Neural cell (in vitro differentiated cells): ENCODE results near the gene PDK1. TPM values are rescaled to one million over a fixed set of nuclear protein-coding genes. Genes with fewer than 3 reads are reported as not detected.

Experiments used
- H2AFZ ChIP-seq: fragments of 200-600, 300-800 bp; sonication (generic), shearing (Covaris generic); 2 replicates; pipeline ENCODE4 v1.6.0; 2014; ENCODE audit warnings: low read depth, mild to moderate bottlenecking, antibody characterized with exemption, low read length, moderate library complexity
- H3F3A ChIP-seq: fragments of 200-600 bp; shearing (Covaris generic); 2 replicates; pipeline ENCODE4 v1.6.1; 2016; ENCODE audit warnings: mild to moderate bottlenecking, moderate library complexity, mixed read lengths, antibody characterized with exemption, low read length; ENCODE audit not compliant: insufficient read depth, poor library complexity, severe bottlenecking
- H3K27ac ChIP-seq: fragments of 200-600, 300-800 bp; sonication (generic), shearing (Covaris generic); 2 replicates; pipeline ENCODE4 v1.5.1; 2014; ENCODE audit warnings: mild to moderate bottlenecking, low read length, moderate library complexity
- H3K27me3 ChIP-seq: fragments of 300-800, 200-600 bp; sonication (generic), shearing (Covaris generic); 2 replicates; pipeline ENCODE4 v1.6.0; 2014; ENCODE audit warnings: mild to moderate bottlenecking, low read depth, low read length, moderate library complexity; ENCODE audit not compliant: insufficient read depth
- H3K36me3 ChIP-seq: fragments of 300-800, 200-600 bp; sonication (generic), shearing (Covaris generic); 2 replicates; pipeline ENCODE4 v1.5.1; 2014; ENCODE audit warnings: mild to moderate bottlenecking, antibody characterized with exemption, low read length, moderate library complexity; ENCODE audit not compliant: insufficient read depth
- H3K4me2 ChIP-seq: fragments of 300-800, 200-600 bp; sonication (generic), shearing (Covaris generic); 2 replicates; pipeline ENCODE4 v1.6.0; 2014; ENCODE audit warnings: mild to moderate bottlenecking, low read length
- H3K4me3 ChIP-seq: fragments of 300-800, 200-600 bp; sonication (generic), shearing (Covaris generic); 2 replicates; pipeline ENCODE4 v1.5.1; 2014; ENCODE audit warnings: mild to moderate bottlenecking, low read length, moderate library complexity
- H3K79me2 ChIP-seq: fragments of 200-600 bp; shearing (Covaris generic); replicated peaks from 2 replicates; pipeline ENCODE4 v1.6.0; 2014; ENCODE audit warnings: mild to moderate bottlenecking, low read length, moderate library complexity; ENCODE audit not compliant: insufficient read depth
- H3K9ac ChIP-seq: fragments of 300-800, 200-600 bp; sonication (generic), shearing (Covaris generic); 2 replicates; pipeline ENCODE4 v1.6.1; 2016; ENCODE audit warnings: mild to moderate bottlenecking, low read length, mixed read lengths
- H3K9me2 ChIP-seq: fragments of 200-600 bp; shearing (Covaris generic); 2 replicates; pipeline ENCODE4 v1.6.1; 2016; ENCODE audit warnings: mild to moderate bottlenecking, low read length, mixed read lengths; ENCODE audit not compliant: insufficient read depth
- H3K9me3 ChIP-seq: fragments of 200-600, 300-800 bp; sonication (generic), shearing (Covaris generic); 2 replicates; pipeline ENCODE4 v1.6.1; 2016; ENCODE audit warnings: mild to moderate bottlenecking, mixed run types, low read length, moderate library complexity, mixed read lengths
- H4K20me1 ChIP-seq: fragments of 200-600 bp; shearing (Covaris generic); 2 replicates; pipeline ENCODE4 v1.6.1; 2016; ENCODE audit warnings: mild to moderate bottlenecking, mixed run types; ENCODE audit not compliant: insufficient read depth
- CTCF ChIP-seq: fragments of 450-650 bp; IDR thresholded peaks from 2 replicates; pipeline ENCODE4 v1.5.1; 2014; ENCODE audit warnings: antibody characterized with exemption, mild to moderate bottlenecking, moderate library complexity; ENCODE audit not compliant: poor library complexity, severe bottlenecking
- EP300 ChIP-seq: fragments of 450-650 bp; conservative IDR thresholded peaks from 2 replicates; pipeline ENCODE4 v1.6.1; 2014; ENCODE audit warnings: antibody characterized with exemption, mild to moderate bottlenecking, moderate library complexity; ENCODE audit not compliant: poor library complexity, severe bottlenecking
- EZH2 ChIP-seq: fragments of 200-600, 300-800 bp; shearing (Covaris generic), sonication (generic); IDR thresholded peaks from 2 replicates; pipeline ENCODE4 v1.6.1; 2014; ENCODE audit warnings: antibody characterized with exemption, low read length, borderline replicate concordance, mild to moderate bottlenecking; ENCODE audit not compliant: insufficient read depth, poor library complexity, severe bottlenecking
- MXI1 ChIP-seq: fragments of 450-650 bp; conservative IDR thresholded peaks from 2 replicates; pipeline ENCODE4 v1.6.1; 2014; ENCODE audit warnings: antibody characterized with exemption, mild to moderate bottlenecking; ENCODE audit not compliant: poor library complexity, severe bottlenecking
- POLR2AphosphoS5 ChIP-seq: IDR thresholded peaks from 2 replicates; pipeline ENCODE4 v1.6.1; 2012
- RAD21 ChIP-seq: fragments of 450-650 bp; conservative IDR thresholded peaks from 2 replicates; pipeline ENCODE4 v1.6.1; 2014; ENCODE audit warnings: antibody characterized with exemption, mild to moderate bottlenecking, moderate library complexity
- REST ChIP-seq: IDR thresholded peaks from 2 replicates; pipeline ENCODE4 v1.6.1; 2012; ENCODE audit warnings: borderline replicate concordance
- SMC3 ChIP-seq: fragments of 450-650 bp; conservative IDR thresholded peaks from 2 replicates; pipeline ENCODE4 v1.6.1; 2014; ENCODE audit warnings: antibody characterized with exemption, mild to moderate bottlenecking, moderate library complexity; ENCODE audit not compliant: poor library complexity
- TAF1 ChIP-seq: IDR thresholded peaks from 2 replicates; pipeline ENCODE4 v1.6.1; 2012; ENCODE audit warnings: low read depth
- polyA plus RNA-seq: library from polyadenylated mRNA; depleted of rRNA; stranded (reverse); fragments of >200 nt; gene quantifications from 2 replicates; pipeline ENCODE4 v1.2.3, GENCODE V29; 2014

The PDK1 gene
- polyA plus RNA-seq, 1 donor from 2014 or later = 10.8 TPM

GRCh38 chr2:172572981-172573380 lies 17.1 kb downstream of the PDK1 start:
- H3K36me3 ChIP-seq = no peaks in the 10 kb centered on the region
- H3K27ac ChIP-seq = no peak overlapping the region
- H3K9me2 ChIP-seq = no peaks in the 10 kb centered on the region
- no peaks in the 10 kb centered on the region for H3K79me2 ChIP-seq
- H3K4me2 ChIP-seq = no peak overlapping the region
- H3K9ac ChIP-seq = no peak overlapping the region
- no peak overlapping the region for H3K4me3 ChIP-seq
- peaks cover 10% of the 10 kb centered on the region for H3K9me3 ChIP-seq
- no peaks in the 10 kb centered on the region for H3F3A ChIP-seq
- H3K27me3 ChIP-seq = no peaks in the 10 kb centered on the region
- no peak for TF ChIP-seq RAD21
- TF ChIP-seq EP300 = no peak
- TF ChIP-seq MXI1 = no peak
- no peak for TF ChIP-seq REST
- TF ChIP-seq CTCF = no peak
- TF ChIP-seq POLR2AphosphoS5 = no peak
- TF ChIP-seq TAF1 = no peak
- H4K20me1 ChIP-seq = no peaks in the 10 kb centered on the region
- H2AFZ ChIP-seq = no peak overlapping the region

- H3K9ac ChIP-seq = no peak overlapping the region
- no peaks in the 10 kb centered on the region for H3K79me2 ChIP-seq
- no peaks in the 10 kb centered on the region for H4K20me1 ChIP-seq
- H3K27me3 ChIP-seq = no peaks in the 10 kb centered on the region
- no peaks in the 10 kb centered on the region for H3F3A ChIP-seq
- no peak for TF ChIP-seq SMC3
- TF ChIP-seq POLR2AphosphoS5 = no peak
- TF ChIP-seq CTCF = no peak
- no peak for TF ChIP-seq EP300
- TF ChIP-seq REST = no peak
- TF ChIP-seq RAD21 = no peak
- no peak for TF ChIP-seq MXI1
- no peak for TF ChIP-seq EZH2
- no peak for TF ChIP-seq TAF1
- H3K27ac ChIP-seq = no peak overlapping the region
- no peak overlapping the region for H2AFZ ChIP-seq
- H3K4me2 ChIP-seq = no peak overlapping the region
- no peaks in the 10 kb centered on the region for H3K9me2 ChIP-seq
- peaks cover 10% of the 10 kb centered on the region for H3K9me3 ChIP-seq
- H3K4me3 ChIP-seq = no peak overlapping the region
- no peaks in the 10 kb centered on the region for H3K36me3 ChIP-seq
Observed at GRCh38 chr2:172574965-172575364, 19.1 kb downstream of the PDK1 start.
